HepG2 (cell line): ENCODE data around the gene ABHD4. TPM values are rescaled to one million over a fixed set of nuclear protein-coding genes. Genes with fewer than 3 reads are reported as not detected.

Experiments used
- DMAP1 ChIP-seq: IDR thresholded peaks from 2 replicates; pipeline ENCODE4 v1.6.1; 2016
- HDAC6 ChIP-seq: fragments of 200-600 bp; sonication (generic); IDR thresholded peaks from 2 replicates; pipeline ENCODE4 v1.7.0; 2017; ENCODE audit warnings: mild to moderate bottlenecking, antibody characterized with exemption, low read length, low read depth
- HNF4G ChIP-seq, 2 experiments: sonication (generic) in 1 of 2; formaldehyde crosslinking in 1 of 2; IDR thresholded peaks; 2 replicates each; pipeline versions ENCODE4 v1.4.0 to v1.6.1; 2011 to 2020; ENCODE audit warnings: borderline replicate concordance in 2 of 2, low read depth in 2 of 2, mild to moderate bottlenecking in 2 of 2, low read length in 1 of 2, missing genetic modification reagents in 1 of 2, moderate library complexity in 1 of 2
- HOXA3 ChIP-seq: sonication (generic); formaldehyde crosslinking; IDR thresholded peaks from 2 replicates; pipeline ENCODE4 v1.5.0; 2020; ENCODE audit warnings: missing genetic modification reagents
- REXO4 ChIP-seq: sonication (generic); formaldehyde crosslinking; IDR thresholded peaks from 2 replicates; pipeline ENCODE4 v1.8.0; 2022; ENCODE audit warnings: missing genetic modification reagents, mild to moderate bottlenecking, borderline replicate concordance
- SAFB2 ChIP-seq: sonication (generic); formaldehyde crosslinking; IDR thresholded peaks from 2 replicates; pipeline ENCODE4 v1.5.1; 2020; ENCODE audit warnings: missing genetic modification reagents, low read depth, mild to moderate bottlenecking, borderline replicate concordance
- THAP9 ChIP-seq: sonication (generic); formaldehyde crosslinking; IDR thresholded peaks from 2 replicates; pipeline ENCODE4; 2020; ENCODE audit warnings: missing genetic modification reagents, mild to moderate bottlenecking, borderline replicate concordance
- ZEB1 ChIP-seq: IDR thresholded peaks from 2 replicates; pipeline ENCODE4 v1.6.1; 2012; ENCODE audit warnings: mild to moderate bottlenecking, low read depth, inconsistent platforms; ENCODE audit not compliant: insufficient replicate concordance
- ZHX2 ChIP-seq, 2 experiments: sonication (generic) in 1 of 2; formaldehyde crosslinking in 1 of 2; IDR thresholded peaks; 2 replicates each; pipeline versions ENCODE4 v1.6.1 to v1.9.0; 2014 to 2022; ENCODE audit warnings: antibody characterized with exemption in 1 of 2, borderline replicate concordance in 1 of 2, inconsistent platforms in 1 of 2, low read depth in 1 of 2, missing genetic modification reagents in 1 of 2
- ZNF160 ChIP-seq: sonication (generic); formaldehyde crosslinking; IDR thresholded peaks from 2 replicates; pipeline ENCODE4 v1.8.0; 2022; ENCODE audit warnings: mild to moderate bottlenecking, inconsistent platforms, missing genetic modification reagents
- ZNF687 ChIP-seq: sonication (generic); formaldehyde crosslinking; IDR thresholded peaks from 2 replicates; pipeline ENCODE4 v1.5.1; 2020; ENCODE audit warnings: mild to moderate bottlenecking, missing genetic modification reagents, moderate library complexity
- ZNF790 ChIP-seq: sonication (generic); formaldehyde crosslinking; IDR thresholded peaks from 2 replicates; pipeline ENCODE4 v1.8.0; 2022; ENCODE audit warnings: missing genetic modification reagents, mild to moderate bottlenecking, borderline replicate concordance
- polyA plus RNA-seq, 8 experiments: library from polyadenylated mRNA; depleted of rRNA in 3 of 8; stranded (reverse) in 7 of 8; unstranded in 1 of 8; fragments of >200 nt; fragmentation: Illumina TruSeq in 4 of 8; extraction: Trizol in 4 of 8; gene quantifications; 2 replicates each; pipeline versions ENCODE4 v1.2.1 to v1.2.3, GENCODE V29; 2011 to 2016; ENCODE audit warnings: low read depth in 4 of 8, missing spikeins in 1 of 8, mixed read lengths in 1 of 8; ENCODE audit not compliant: insufficient read depth in 1 of 8
- total RNA-seq, 5 experiments: library from RNA; depleted of rRNA; stranded (reverse); fragments of >200 nt; fragmentation: Illumina TruSeq; extraction: Trizol; gene quantifications; 2 replicates each; pipeline ENCODE4 v1.2.3, GENCODE V29; 2016; ENCODE audit warnings: low read depth in 1 of 5
- TF ChIP-seq, protein P1 (sequence below): sonication (generic); formaldehyde crosslinking; IDR thresholded peaks from 2 replicates; pipeline ENCODE4 v1.4.0; 2020; ENCODE audit warnings: missing genetic modification reagents, low read depth, mild to moderate bottlenecking, borderline replicate concordance

ABHD4 gene
- total and polyA plus RNA-seq, 2 of the 13 experiments (the other 11 are each of a cell fraction or from before 2014, with no cell fraction given), result 16.1 to 47.5 TPM

DNA sequence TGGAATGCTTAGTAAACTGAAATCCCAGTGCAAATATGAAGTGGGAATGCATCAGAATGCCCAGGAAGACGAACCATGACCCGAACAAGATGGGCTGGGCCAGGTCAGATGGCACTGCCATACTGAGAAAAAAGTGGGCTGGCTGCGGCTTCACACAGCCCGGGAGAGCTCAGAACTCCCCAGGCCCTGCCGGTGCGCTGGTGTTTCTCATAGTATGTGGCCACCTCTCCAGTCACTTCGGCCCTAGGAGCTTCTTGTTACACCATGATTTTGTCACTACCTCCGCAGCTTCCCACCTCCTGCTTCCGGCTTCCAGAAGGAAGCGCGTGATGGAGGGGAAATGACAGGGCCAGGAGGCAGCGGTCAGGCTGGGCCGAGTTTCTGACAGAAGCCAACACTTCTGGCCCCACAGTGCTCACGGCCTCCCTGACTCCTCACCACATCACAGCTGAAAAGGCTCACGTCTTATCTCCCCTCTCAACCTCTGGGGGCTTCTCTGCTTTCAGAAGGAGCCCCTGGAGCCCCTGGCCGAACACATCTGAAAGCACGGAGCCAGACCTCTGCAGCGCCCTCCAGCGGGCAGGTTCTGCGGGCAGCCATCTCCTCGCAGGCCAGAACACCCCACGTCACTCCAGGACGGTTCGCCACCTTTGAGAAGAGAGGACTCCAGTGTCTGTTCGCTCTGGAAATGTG lies 39.7 kb upstream of the ABHD4 start (continued):
- TF ChIP-seq ZHX2 (IDR thresholded peaks at IDR 0.05; ENCODE audit: low read depth), result no peak
- no peak for TF ChIP-seq ZHX2 (CRISPR knock-in tag; IDR thresholded peaks at IDR 0.05; ENCODE audit: borderline replicate concordance)
- TF ChIP-seq THAP9 (CRISPR knock-in tag), result peak; percentile 18; the same call in 1 of the 2 replicates
- 0 out of 2 replicates have a peak, but pooled peaks have one; percentile 52 for TF ChIP-seq SAFB2 (CRISPR knock-in tag)
- TF ChIP-seq ZNF160 (CRISPR knock-in tag), result no peak
- TF ChIP-seq DMAP1, result no peak
- peak; percentile 80 for TF ChIP-seq ZNF687 (CRISPR knock-in tag)
- TF ChIP-seq HOXA3, result no peak; the same call in 1 of the 2 replicates
- TF ChIP-seq, protein P1, sequence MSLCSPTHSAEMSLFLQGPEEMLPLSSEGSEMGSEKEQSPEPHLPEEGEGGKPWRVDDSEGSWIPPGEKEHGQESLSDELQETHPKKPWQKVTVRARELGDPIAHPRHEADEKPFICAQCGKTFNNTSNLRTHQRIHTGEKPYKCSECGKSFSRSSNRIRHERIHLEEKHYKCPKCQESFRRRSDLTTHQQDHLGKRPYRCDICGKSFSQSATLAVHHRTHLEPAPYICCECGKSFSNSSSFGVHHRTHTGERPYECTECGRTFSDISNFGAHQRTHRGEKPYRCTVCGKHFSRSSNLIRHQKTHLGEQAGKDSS, result no peak; the same call in 1 of the 2 replicates
- no peak for TF ChIP-seq HNF4G (IDR thresholded peaks at IDR 0.05; ENCODE audit: borderline replicate concordance, low read depth, low read length)
- no peak for TF ChIP-seq HNF4G (CRISPR knock-in tag; IDR thresholded peaks at IDR 0.05; ENCODE audit: borderline replicate concordance, low read depth)
- TF ChIP-seq REXO4 (CRISPR knock-in tag), result no peak
- TF ChIP-seq HDAC6, result no peak
- TF ChIP-seq ZNF790 (CRISPR knock-in tag), result no peak
- no peak for TF ChIP-seq ZEB1
